Stimulated activated CD4-positive, alpha-beta T cell treated with anti-CD3 and anti-CD28 coated beads, TNF-alpha, amount 100 ng/mL, for 1 hour (primary cell): ENCODE results near the gene GLMN.

Experiments used
- DNase-seq, 3 donors: peaks; one replicate each; pipeline ENCODE4 v3.0.0-alpha.2; 2020; ENCODE audit warnings: low read depth in 3 of 3, low spot score in 1 of 3

GLMN gene

GRCh38 chr1:92201973-92202372 lies 96.8 kb downstream of the GLMN start:
- no peak for DNase-seq
